IMR-90 (cell line): ENCODE data around the gene GGACT. TPM values are rescaled to one million over a fixed set of nuclear protein-coding genes. Genes with fewer than 3 reads are reported as not detected.

ENCODE experiments used
- ATAC-seq: fragments of 200-7000 bp; cut with Tn5 transposase; 2 replicates; pipeline ENCODE4 v1.9.1; 2020; ENCODE audit warnings: low read depth, mild to moderate bottlenecking, moderate library complexity
- BruUV-seq: library from RNA; stranded (reverse); fragments of 400-500 nt; replicated peaks from 2 replicates; lab custom pipeline; 2021; lab: Mats Ljungman, UMichigan
- CTCF ChIA-PET: fragments of 300-600 bp; formaldehyde crosslinking; extraction: SDS; loops from one replicate; lab custom pipeline; 2021; ENCODE audit warnings: antibody characterized with exemption; lab: Yijun Ruan, JAX
- POLR2A ChIA-PET: fragments of 300-600 bp; sonication (Branson Sonifier 250); formaldehyde crosslinking; loops from one replicate; lab custom pipeline; 2022; ENCODE audit warnings: antibody characterized with exemption; ENCODE audit not compliant: unreplicated experiment; lab: Charles Lee
- DNase-seq: peaks from one replicate; pipeline ENCODE4 v3.0.0; 2013
- H2AFZ ChIP-seq: replicated peaks from 2 replicates; pipeline ENCODE3; 2013; ENCODE audit warnings: low read length, mild to moderate bottlenecking; ENCODE audit not compliant: poor library complexity
- H2AK5ac ChIP-seq: 2 replicates; pipeline ENCODE4 v1.6.1; 2013; ENCODE audit warnings: low read depth, low read length, inconsistent platforms
- H2AK9ac ChIP-seq: replicated peaks from 2 replicates; pipeline ENCODE3; 2013; ENCODE audit warnings: mild to moderate bottlenecking, low read depth, low read length, moderate library complexity; ENCODE audit not compliant: poor library complexity
- H2BK120ac ChIP-seq: 2 replicates; pipeline ENCODE4 v1.6.1; 2013; ENCODE audit warnings: low read depth, low read length, inconsistent platforms
- H2BK15ac ChIP-seq: 3 replicates; pipeline ENCODE4 v1.6.1; 2013; ENCODE audit warnings: low read depth, low read length, inconsistent platforms
- H2BK20ac ChIP-seq: 2 replicates; pipeline ENCODE4 v1.6.1; 2013; ENCODE audit warnings: low read depth, mild to moderate bottlenecking, inconsistent platforms, low read length, moderate library complexity
- H2BK5ac ChIP-seq: 2 replicates; pipeline ENCODE4 v1.6.1; 2013; ENCODE audit warnings: mild to moderate bottlenecking, low read depth, low read length, inconsistent platforms; ENCODE audit not compliant: poor library complexity, severe bottlenecking
- H3K14ac ChIP-seq: replicated peaks from 2 replicates; pipeline ENCODE4 v1.6.1; 2013; ENCODE audit warnings: low read depth, low read length, inconsistent platforms
- H3K18ac ChIP-seq: 2 replicates; pipeline ENCODE4 v1.6.1; 2013; ENCODE audit warnings: low read depth, low read length, control low read depth
- H3K23ac ChIP-seq: 2 replicates; pipeline ENCODE4 v1.6.1; 2013; ENCODE audit warnings: low read depth, low read length, inconsistent platforms
- H3K27ac ChIP-seq: 2 replicates; pipeline ENCODE4 v1.5.1; 2013; ENCODE audit warnings: mild to moderate bottlenecking, control low read depth, low read length; ENCODE audit not compliant: insufficient read depth
- H3K27me3 ChIP-seq: 2 replicates; pipeline ENCODE4 v1.6.1; 2013; ENCODE audit warnings: low read length; ENCODE audit not compliant: control insufficient read depth, insufficient read depth
- H3K36me3 ChIP-seq: 2 replicates; pipeline ENCODE4 v1.6.1; 2013; ENCODE audit warnings: low read length, mixed read lengths; ENCODE audit not compliant: control insufficient read depth, insufficient read depth
- H3K4ac ChIP-seq: 2 replicates; pipeline ENCODE4 v1.6.1; 2013; ENCODE audit warnings: low read depth, low read length, inconsistent platforms
- H3K4me1 ChIP-seq: 2 replicates; pipeline ENCODE4 v1.6.1; 2013; ENCODE audit warnings: low read length, mixed read lengths; ENCODE audit not compliant: control insufficient read depth, insufficient read depth
- H3K4me2 ChIP-seq: 2 replicates; pipeline ENCODE4 v1.6.1; 2013; ENCODE audit warnings: low read depth, mild to moderate bottlenecking, control low read depth, low read length, moderate library complexity
- H3K4me3 ChIP-seq: 2 replicates; pipeline ENCODE4 v1.5.1; 2013; ENCODE audit warnings: low read depth, mild to moderate bottlenecking, control low read depth, low read length, moderate library complexity; ENCODE audit not compliant: insufficient read depth
- H3K56ac ChIP-seq: 2 replicates; pipeline ENCODE4 v1.6.1; 2013; ENCODE audit warnings: low read length, inconsistent platforms; ENCODE audit not compliant: insufficient read depth; ENCODE audit errors: extremely low read depth
- H3K79me1 ChIP-seq, 2 experiments: 2 replicates each; pipeline ENCODE4 v1.6.1; 2013; ENCODE audit warnings: low read length in 2 of 2, inconsistent platforms in 1 of 2, low read depth in 1 of 2
- H3K9ac ChIP-seq: 2 replicates; pipeline ENCODE4 v1.6.1; 2013; ENCODE audit warnings: low read depth, low read length, control low read depth
- H3K9me1 ChIP-seq: 2 replicates; pipeline ENCODE4 v1.6.1; 2013; ENCODE audit warnings: low read length, inconsistent platforms; ENCODE audit not compliant: insufficient read depth
- H3K9me3 ChIP-seq: 2 replicates; pipeline ENCODE4 v1.6.1; 2013; ENCODE audit warnings: low read length; ENCODE audit not compliant: control insufficient read depth, insufficient read depth
- H4K20me1 ChIP-seq: 2 replicates; pipeline ENCODE4 v1.6.1; 2013; ENCODE audit warnings: low read length, inconsistent platforms; ENCODE audit not compliant: insufficient read depth
- H4K5ac ChIP-seq: 2 replicates; pipeline ENCODE4 v1.6.1; 2013; ENCODE audit warnings: mild to moderate bottlenecking, low read depth, low read length, control low read depth
- H4K8ac ChIP-seq, 2 experiments: 2 replicates each; pipeline ENCODE4 v1.6.1; 2013; ENCODE audit warnings: low read depth in 2 of 2, low read length in 2 of 2, control low read depth in 1 of 2, inconsistent platforms in 1 of 2
- H4K91ac ChIP-seq: 2 replicates; pipeline ENCODE4 v1.6.1; 2013; ENCODE audit warnings: low read depth, low read length, inconsistent platforms; ENCODE audit not compliant: insufficient read depth
- FOS ChIP-seq: fragments of 150-350 bp; IDR thresholded peaks from 2 replicates; pipeline ENCODE4 v1.6.1; 2016; ENCODE audit warnings: low read depth, low read length
- NFE2L2 ChIP-seq: fragments of 150-350 bp; IDR thresholded peaks from 2 replicates; pipeline ENCODE4 v1.6.1; 2016; ENCODE audit warnings: low read depth, mild to moderate bottlenecking, low read length
- RAD21 ChIP-seq: IDR thresholded peaks from 2 replicates; pipeline ENCODE4 v1.6.1; 2012; ENCODE audit warnings: low read length, improper control_type of control experiment
- RFX5 ChIP-seq: IDR thresholded peaks from 2 replicates; pipeline ENCODE4 v1.8.0; 2012; ENCODE audit warnings: low read depth, mild to moderate bottlenecking, low read length, moderate library complexity
- WGBS, 2 experiments: methylation state at CpG; one replicate each; pipeline versions ENCODE4 v1.1.5 to v1.1.7; 2013; ENCODE audit warnings: missing lambda C conversion rate in 2 of 2; ENCODE audit not compliant: insufficient read length in 1 of 2; ENCODE audit errors: extremely low coverage in 2 of 2; 5-methylcytosine and 5-hydroxymethylcytosine counted together
- dilution Hi-C: fragments of 300-500 bp; cut with HindIII; formaldehyde crosslinking; loops from one replicate; pipeline ENCODE4 v1.14.3; 2018; ENCODE audit warnings: low sequenced_read_pairs; ENCODE audit not compliant: unreplicated experiment
- in situ Hi-C: fragments of 300-500 bp; cut with MboI; formaldehyde crosslinking; loops from 3 replicates; pipeline ENCODE4 v1.14.3; 2019; ENCODE audit warnings: low sequenced_read_pairs, inconsistent platforms, mixed read lengths
- intact Hi-C: fragments of 100-400 bp; cut with micrococcal nuclease; formaldehyde crosslinking; loops from 2 replicates; pipeline ENCODE4 v1.10.0; 2022
- polyA plus RNA-seq, 3 experiments: library from polyadenylated mRNA; depleted of rRNA; stranded (reverse); fragments of >200 nt; gene quantifications; 2 replicates each; pipeline ENCODE4 v1.2.3, GENCODE V29; 2012; ENCODE audit warnings: low replicate concordance in 1 of 3
- total RNA-seq: library from RNA; depleted of rRNA; stranded (reverse); fragments of >200 nt; gene quantifications from 2 replicates; pipeline ENCODE4 v1.2.3, GENCODE V29; 2012

Gene GGACT
- total and polyA plus RNA-seq, 2 of the 4 experiments (the other 2 are of a cell fraction) = 2.0 to 2.6 TPM

DNA sequence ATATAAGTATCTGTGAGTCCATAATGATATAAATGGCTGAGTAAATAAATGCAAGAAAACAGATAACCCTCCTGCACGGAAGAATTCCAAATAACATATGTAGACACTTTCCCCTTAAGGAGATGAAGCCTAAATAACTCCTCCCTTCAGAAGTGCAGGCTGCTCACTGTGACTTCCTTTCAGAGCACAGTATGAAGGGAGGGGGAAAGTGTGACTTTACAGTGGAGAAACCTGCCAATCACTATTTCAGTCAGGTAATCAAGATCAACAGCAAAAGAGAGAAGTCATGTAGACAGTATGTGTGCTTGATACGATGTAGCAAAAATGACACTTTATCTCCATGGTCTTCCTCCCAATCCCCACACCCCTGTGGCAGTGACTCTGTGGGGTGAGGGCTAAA lies 7.1 kb downstream of the GGACT start:
- Histone ChIP-seq H3K27ac (no peak overlapping the region), H3K18ac (no peak overlapping the region), H3K36me3 (peaks cover 3% of the 10 kb centered on the region; the same call in 1 of the 2 replicates), H4K8ac (no peak overlapping the region), H3K9me3 (no peaks in the 10 kb centered on the region), H2BK15ac (no peak overlapping the region), H2BK20ac (no peak overlapping the region), H3K79me1 (no peaks in the 10 kb centered on the region), H2BK5ac (no peak overlapping the region), H2AK5ac (no peak overlapping the region), H3K4me3 (no peak overlapping the region), H3K4me1 (no peaks in the 10 kb centered on the region), H4K20me1 (no peaks in the 10 kb centered on the region), H3K4ac (no peak overlapping the region), H3K27me3 (no peaks in the 10 kb centered on the region), H3K4me2 (no peak overlapping the region), H3K9ac (no peak overlapping the region), H4K5ac (no peak overlapping the region), H3K23ac (no peak overlapping the region), H2AK9ac (no peak overlapping the region), H2BK120ac (no peak overlapping the region), H3K56ac (no peak overlapping the region), H3K14ac (no peak overlapping the region), H4K91ac (no peak overlapping the region), H2AFZ (no peak overlapping the region), H3K9me1 (no peaks in the 10 kb centered on the region)
- BruUV-seq = no TSS peak
- in situ Hi-C loops (no loop called here), intact Hi-C loops (no loop called here), dilution Hi-C loops (no loop called here)
- no peak for DNase-seq
- ATAC-seq = no peak
- POLR2A ChIA-PET = no interaction called here
- no CpG with 5 or more reads among the region's 2 CpGs for WGBS, 2 experiments
- CTCF ChIA-PET = no interaction called here
- TF ChIP-seq RFX5 (no peak), RAD21 (no peak), NFE2L2 (no peak), FOS (no peak)
